GM12891 (cell line): ENCODE data around the gene EFNA4.

ENCODE experiments used
- DNase-seq: peaks from one replicate; pipeline ENCODE4 v3.0.0; 2011; ENCODE audit warnings: low spot score; ENCODE audit not compliant: insufficient read length
- FAIRE-seq: peaks from 2 replicates; lab custom pipeline; 2011; peaks lifted over from hg19 to GRCh38; lab: Jason Lieb, UNC
- PAX5 ChIP-seq: IDR thresholded peaks from 2 replicates; pipeline ENCODE4 v1.6.1; 2011; ENCODE audit warnings: low read length, moderate library complexity, mild to moderate bottlenecking; ENCODE audit not compliant: insufficient read depth, severe bottlenecking
- POLR2A ChIP-seq: IDR thresholded peaks from 2 replicates; pipeline ENCODE4 v1.6.1; 2011; ENCODE audit warnings: low read depth, low read length, control low read depth
- POLR2AphosphoS5 ChIP-seq: IDR thresholded peaks from 2 replicates; pipeline ENCODE4 v1.6.1; 2011; ENCODE audit warnings: low read depth, low read length, control low read depth
- POU2F2 ChIP-seq: IDR thresholded peaks from 2 replicates; pipeline ENCODE4 v1.6.1; 2011; ENCODE audit warnings: low read depth, mild to moderate bottlenecking, control low read depth, low read length, moderate library complexity
- SPI1 ChIP-seq: IDR thresholded peaks from 2 replicates; pipeline ENCODE4 v1.6.1; 2011; ENCODE audit warnings: low read depth, low read length, control low read depth
- TAF1 ChIP-seq: IDR thresholded peaks from 2 replicates; pipeline ENCODE4 v1.6.1; 2011; ENCODE audit warnings: low read depth, low read length, control low read depth

The EFNA4 gene

GRCh38 chr1:155079487-155080311 is 16.2 kb downstream of the EFNA4 start:
- TF ChIP-seq TAF1 = no peak
- TF ChIP-seq POU2F2 = no peak
- TF ChIP-seq POLR2A = no peak
- no peak for TF ChIP-seq PAX5
- TF ChIP-seq POLR2AphosphoS5 = no peak
- FAIRE-seq = peak; percentile 40
- no peak for DNase-seq

- DNase-seq (no peak), FAIRE-seq (no peak)
- TF ChIP-seq POU2F2 = no peak
- no peak for TF ChIP-seq SPI1
- TF ChIP-seq PAX5 = no peak
- no peak for TF ChIP-seq POLR2AphosphoS5
- no peak for TF ChIP-seq TAF1
- TF ChIP-seq POLR2A = no peak
These were observed 17.0 kb downstream of the EFNA4 start for GRCh38 chr1:155080312-155081228.

GRCh38 chr1:155081472-155082300 is 18.1 kb downstream of the EFNA4 start:
- no peak for DNase-seq
- no peak for TF ChIP-seq POU2F2
- TF ChIP-seq PAX5 = no peak
- no peak for TF ChIP-seq TAF1
- no peak for TF ChIP-seq POLR2AphosphoS5
- TF ChIP-seq SPI1 = no peak
- no peak for TF ChIP-seq POLR2A
- no peak for FAIRE-seq

GRCh38 chr1:155082301-155083051 is 18.9 kb downstream of the EFNA4 start:
- no peak for TF ChIP-seq TAF1
- no peak for TF ChIP-seq POLR2A
- TF ChIP-seq SPI1 = no peak
- no peak for TF ChIP-seq POU2F2
- no peak for TF ChIP-seq POLR2AphosphoS5
- no peak for TF ChIP-seq PAX5
- no peak for FAIRE-seq

GRCh38 chr1:155083052-155083541 is 19.6 kb downstream of the EFNA4 start:
- FAIRE-seq = no peak
- DNase-seq = no peak
- no peak for TF ChIP-seq POU2F2
- no peak for TF ChIP-seq PAX5
- no peak for TF ChIP-seq SPI1
- no peak for TF ChIP-seq TAF1
- no peak for TF ChIP-seq POLR2AphosphoS5
- TF ChIP-seq POLR2A = no peak

More at GRCh38 chr1:155082301-155083051, 18.9 kb downstream of the EFNA4 start:
- no peak for DNase-seq

GRCh38 chr1:155083865-155084721 is 20.6 kb downstream of the EFNA4 start:
- no peak for TF ChIP-seq POLR2A
- DNase-seq = no peak
- FAIRE-seq = no peak

- TF ChIP-seq TAF1 (no peak), SPI1 (peak; percentile 4; the same call in 1 of the 2 replicates), POU2F2 (peak; percentile 43; the same call in 1 of the 2 replicates)
- DNase-seq (peak; percentile 95), FAIRE-seq (peak; percentile 96)
These were observed 21.4 kb downstream of the EFNA4 start for GRCh38 chr1:155084722-155085503.

- no peak for DNase-seq
- FAIRE-seq = no peak
- TF ChIP-seq POLR2AphosphoS5 (no peak), POLR2A (no peak), SPI1 (no peak), TAF1 (no peak), PAX5 (no peak), POU2F2 (no peak)
These were observed 22.1 kb downstream of the EFNA4 start for GRCh38 chr1:155085504-155086127.
